ENCODE data around the gene CYB561A3.

CYB561A3 gene

GRCh38 chr11:61309739-61310138, 51.9 kb downstream of the CYB561A3 start:
- FAIRE-seq: no peak

GRCh38 chr11:61309141-61309540, 52.5 kb downstream of the CYB561A3 start:
- no peak for FAIRE-seq

GRCh38 chr11:61307354-61307753, 54.3 kb downstream of the CYB561A3 start:
- FAIRE-seq: no peak

- no peak for FAIRE-seq
Observed at GRCh38 chr11:61306221-61306620, 55.5 kb downstream of the CYB561A3 start.

DNA sequence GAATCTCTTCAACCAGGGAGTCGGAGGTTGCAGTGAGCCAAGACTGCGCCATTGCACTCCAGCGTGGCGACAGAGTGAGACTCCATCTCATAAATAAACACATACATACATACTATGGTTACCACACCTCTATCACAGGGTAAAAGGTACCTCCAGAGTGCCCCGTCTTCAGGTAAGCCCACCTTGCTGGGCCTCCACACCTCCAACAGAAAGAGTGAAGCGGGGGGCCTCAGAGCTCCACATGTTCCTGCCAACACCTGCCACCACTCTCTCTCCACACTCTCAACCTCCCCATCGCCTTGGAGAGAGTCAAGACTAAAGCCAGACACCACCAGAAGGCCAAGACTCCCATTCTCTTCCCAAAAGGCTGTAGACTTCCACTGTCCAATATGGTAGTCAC, 56.3 kb downstream of the CYB561A3 start:
- FAIRE-seq: no peak

- FAIRE-seq: no peak
Observed at GRCh38 chr11:61303725-61304124, 58.0 kb downstream of the CYB561A3 start.

GRCh38 chr11:61302550-61302949, 59.1 kb downstream of the CYB561A3 start:
- FAIRE-seq: no peak
